ENCODE measurements around the gene GIGYF2.

GIGYF2 gene

GRCh38 chr2:232861353-232861752, 164.2 kb downstream of the GIGYF2 start:
- Histone ChIP-seq H3K56ac (ENCODE audit: low read length) (no peak overlapping the region), H4K8ac (ENCODE audit: low read depth, low read length) (no peak overlapping the region), H3K4me3 (ENCODE audit: low read length) (no peak overlapping the region), H2BK15ac (replicated peaks; ENCODE audit: low read depth) (no peak overlapping the region), H3K4me1 (ENCODE audit: control insufficient read depth, low read depth, low read length) (no peaks in the 10 kb centered on the region), H3K27me3 (ENCODE audit: insufficient read depth, low read length, poor library complexity) (no peaks in the 10 kb centered on the region), H3K27ac (ENCODE audit: low read depth, low read length) (no peak overlapping the region), H3K79me1 (ENCODE audit: low read length) (no peaks in the 10 kb centered on the region), H3K4me2 (ENCODE audit: low read length) (no peak overlapping the region), H3K79me2 (ENCODE audit: control insufficient read depth, insufficient read depth, low read length) (no peaks in the 10 kb centered on the region), H3K9ac (ENCODE audit: low read length) (no peak overlapping the region), H2BK120ac (ENCODE audit: low read depth, low read length) (no peak overlapping the region), H3K18ac (ENCODE audit: low read length) (no peak overlapping the region), H2BK5ac (ENCODE audit: low read length) (no peak overlapping the region), H4K5ac (ENCODE audit: low read length) (no peak overlapping the region), H3K36me3 (ENCODE audit: control insufficient read depth, insufficient read depth, low read length) (peaks cover 8% of the 10 kb centered on the region), H2AK5ac (ENCODE audit: low read length) (no peak overlapping the region), H3K4ac (ENCODE audit: low read depth, low read length) (no peak overlapping the region), H3K23ac (ENCODE audit: low read length) (no peak overlapping the region)
- DNase-seq, result no peak
- no CpG with 5 or more reads among the region's 5 CpGs for WGBS (ENCODE audit: extremely low coverage, insufficient coverage, low lambda C conversion rate)

- no peak overlapping the region for H3K18ac ChIP-seq (ENCODE audit: low read length)
- H2BK5ac ChIP-seq (ENCODE audit: low read length), result no peak overlapping the region
- WGBS (ENCODE audit: extremely low coverage, insufficient coverage, low lambda C conversion rate), result no CpG with 5 or more reads among the region's 2 CpGs
- no peak overlapping the region for H3K9ac ChIP-seq (ENCODE audit: low read length)
- H3K4me1 ChIP-seq (ENCODE audit: control insufficient read depth, low read depth, low read length), result no peaks in the 10 kb centered on the region
- no peak overlapping the region for H2AK5ac ChIP-seq (ENCODE audit: low read length)
- no peak overlapping the region for H2BK120ac ChIP-seq (ENCODE audit: low read depth, low read length)
- no peak overlapping the region for H3K4me3 ChIP-seq (ENCODE audit: low read length)
- H3K4me2 ChIP-seq (ENCODE audit: low read length), result no peak overlapping the region
- no peak overlapping the region for H3K56ac ChIP-seq (ENCODE audit: low read length)
- no peak overlapping the region for H4K5ac ChIP-seq (ENCODE audit: low read length)
- H2BK15ac ChIP-seq (replicated peaks; ENCODE audit: low read depth), result no peak overlapping the region
- no peaks in the 10 kb centered on the region for H3K79me2 ChIP-seq (ENCODE audit: control insufficient read depth, insufficient read depth, low read length)
- H4K8ac ChIP-seq (ENCODE audit: low read depth, low read length), result no peak overlapping the region
- no peaks in the 10 kb centered on the region for H3K27me3 ChIP-seq (ENCODE audit: insufficient read depth, low read length, poor library complexity)
- no peak overlapping the region for H3K27ac ChIP-seq (ENCODE audit: low read depth, low read length)
- H3K23ac ChIP-seq (ENCODE audit: low read length), result no peak overlapping the region
- no peaks in the 10 kb centered on the region for H3K36me3 ChIP-seq (ENCODE audit: control insufficient read depth, insufficient read depth, low read length)
- no peak overlapping the region for H3K4ac ChIP-seq (ENCODE audit: low read depth, low read length)
- H3K79me1 ChIP-seq (ENCODE audit: low read length), result no peaks in the 10 kb centered on the region
- no peak for DNase-seq
Observed at GRCh38 chr2:232863996-232864395, 166.9 kb downstream of the GIGYF2 start.

GRCh38 chr2:232865165-232865564, 168.0 kb downstream of the GIGYF2 start:
- Histone ChIP-seq H2AK5ac (ENCODE audit: low read length) (no peak overlapping the region), H3K27ac (ENCODE audit: low read depth, low read length) (no peak overlapping the region), H3K4me2 (ENCODE audit: low read length) (no peak overlapping the region), H3K4me1 (ENCODE audit: control insufficient read depth, low read depth, low read length) (no peaks in the 10 kb centered on the region), H3K18ac (ENCODE audit: low read length) (no peak overlapping the region), H2BK120ac (ENCODE audit: low read depth, low read length) (no peak overlapping the region), H3K27me3 (ENCODE audit: insufficient read depth, low read length, poor library complexity) (no peaks in the 10 kb centered on the region), H4K8ac (ENCODE audit: low read depth, low read length) (no peak overlapping the region), H2BK5ac (ENCODE audit: low read length) (no peak overlapping the region), H3K56ac (ENCODE audit: low read length) (no peak overlapping the region), H4K5ac (ENCODE audit: low read length) (no peak overlapping the region), H3K79me1 (ENCODE audit: low read length) (no peaks in the 10 kb centered on the region), H3K79me2 (ENCODE audit: control insufficient read depth, insufficient read depth, low read length) (no peaks in the 10 kb centered on the region), H3K4me3 (ENCODE audit: low read length) (no peak overlapping the region), H2BK15ac (replicated peaks; ENCODE audit: low read depth) (no peak overlapping the region), H3K4ac (ENCODE audit: low read depth, low read length) (no peak overlapping the region), H3K36me3 (ENCODE audit: control insufficient read depth, insufficient read depth, low read length) (no peaks in the 10 kb centered on the region), H3K9ac (ENCODE audit: low read length) (no peak overlapping the region), H3K23ac (ENCODE audit: low read length) (no peak overlapping the region)
- no peak for DNase-seq
- no CpG with 5 or more reads among the region's 1 CpG for WGBS (ENCODE audit: extremely low coverage, insufficient coverage, low lambda C conversion rate)

- no peak overlapping the region for H3K4me2 ChIP-seq (ENCODE audit: low read length)
- no peak overlapping the region for H3K27ac ChIP-seq (ENCODE audit: low read depth, low read length)
- H3K36me3 ChIP-seq (ENCODE audit: control insufficient read depth, insufficient read depth, low read length), result no peaks in the 10 kb centered on the region
- no peaks in the 10 kb centered on the region for H3K27me3 ChIP-seq (ENCODE audit: insufficient read depth, low read length, poor library complexity)
- H4K5ac ChIP-seq (ENCODE audit: low read length), result no peak overlapping the region
- no peak overlapping the region for H2BK120ac ChIP-seq (ENCODE audit: low read depth, low read length)
- no peak overlapping the region for H2BK15ac ChIP-seq (replicated peaks; ENCODE audit: low read depth)
- H3K9ac ChIP-seq (ENCODE audit: low read length), result no peak overlapping the region
- no peak overlapping the region for H3K56ac ChIP-seq (ENCODE audit: low read length)
- no peak overlapping the region for H3K23ac ChIP-seq (ENCODE audit: low read length)
- H3K4ac ChIP-seq (ENCODE audit: low read depth, low read length), result no peak overlapping the region
- H4K8ac ChIP-seq (ENCODE audit: low read depth, low read length), result no peak overlapping the region
- H2AK5ac ChIP-seq (ENCODE audit: low read length), result no peak overlapping the region
- H3K18ac ChIP-seq (ENCODE audit: low read length), result no peak overlapping the region
- no peak overlapping the region for H3K4me3 ChIP-seq (ENCODE audit: low read length)
- H3K79me1 ChIP-seq (ENCODE audit: low read length), result no peaks in the 10 kb centered on the region
- H2BK5ac ChIP-seq (ENCODE audit: low read length), result no peak overlapping the region
- no peak for DNase-seq
- WGBS (ENCODE audit: extremely low coverage, insufficient coverage, low lambda C conversion rate), result no CpG with 5 or more reads among the region's 4 CpGs
- H3K4me1 ChIP-seq (ENCODE audit: control insufficient read depth, low read depth, low read length), result no peaks in the 10 kb centered on the region
- no peaks in the 10 kb centered on the region for H3K79me2 ChIP-seq (ENCODE audit: control insufficient read depth, insufficient read depth, low read length)
Observed at GRCh38 chr2:232866104-232866503, 169.0 kb downstream of the GIGYF2 start.

- Histone ChIP-seq H3K23ac (ENCODE audit: low read length) (no peak overlapping the region), H3K4me1 (ENCODE audit: control insufficient read depth, low read depth, low read length) (no peaks in the 10 kb centered on the region), H3K27ac (ENCODE audit: low read depth, low read length) (no peak overlapping the region), H3K4me2 (ENCODE audit: low read length) (no peak overlapping the region), H3K4ac (ENCODE audit: low read depth, low read length) (no peak overlapping the region), H3K9ac (ENCODE audit: low read length) (no peak overlapping the region), H3K27me3 (ENCODE audit: insufficient read depth, low read length, poor library complexity) (no peaks in the 10 kb centered on the region), H4K5ac (ENCODE audit: low read length) (no peak overlapping the region), H2BK5ac (ENCODE audit: low read length) (no peak overlapping the region), H2AK5ac (ENCODE audit: low read length) (no peak overlapping the region), H2BK120ac (ENCODE audit: low read depth, low read length) (no peak overlapping the region), H3K79me1 (ENCODE audit: low read length) (no peaks in the 10 kb centered on the region), H2BK15ac (replicated peaks; ENCODE audit: low read depth) (no peak overlapping the region), H4K8ac (ENCODE audit: low read depth, low read length) (no peak overlapping the region), H3K79me2 (ENCODE audit: control insufficient read depth, insufficient read depth, low read length) (no peaks in the 10 kb centered on the region), H3K36me3 (ENCODE audit: control insufficient read depth, insufficient read depth, low read length) (no peaks in the 10 kb centered on the region), H3K4me3 (ENCODE audit: low read length) (no peak overlapping the region), H3K18ac (ENCODE audit: low read length) (no peak overlapping the region), H3K56ac (ENCODE audit: low read length) (no peak overlapping the region)
- peak; percentile 65 for DNase-seq
- WGBS (ENCODE audit: extremely low coverage, insufficient coverage, low lambda C conversion rate), result no CpG with 5 or more reads among the region's 15 CpGs
Observed at GRCh38 chr2:232869138-232870017, 172.2 kb downstream of the GIGYF2 start.
